Cerebellar nuclear complex (tissue), 1 donor: ENCODE results near the gene PIGK.

ENCODE experiments used
- DNase-seq, 2 experiments: peaks; one replicate each; lab custom pipeline; 2025; lab: John Stamatoyannopoulos, UW

The PIGK gene

GRCh38 chr1:77096496-77097255 is 122.6 kb downstream of the PIGK start:
- DNase-seq, result no peak

DNA sequence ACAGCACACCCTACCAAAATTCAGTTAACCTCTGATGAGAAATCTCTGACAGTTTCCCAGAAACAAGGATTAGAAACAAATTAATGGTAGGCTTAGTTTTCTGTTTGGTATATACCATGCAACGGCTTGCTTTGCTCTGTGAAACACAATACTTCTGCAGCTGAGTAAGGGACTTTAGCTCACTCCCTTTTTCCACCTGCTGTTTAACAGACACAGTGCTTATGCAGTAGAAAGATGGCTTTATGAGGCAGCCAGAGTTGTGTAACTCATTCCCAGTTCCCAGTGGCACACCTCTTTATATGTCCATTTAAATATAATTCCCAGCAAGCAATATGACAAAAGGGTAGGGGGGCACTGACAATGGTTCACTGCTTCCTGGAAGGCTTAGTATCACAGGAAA is 124.0 kb downstream of the PIGK start:
- no peak for DNase-seq

DNA sequence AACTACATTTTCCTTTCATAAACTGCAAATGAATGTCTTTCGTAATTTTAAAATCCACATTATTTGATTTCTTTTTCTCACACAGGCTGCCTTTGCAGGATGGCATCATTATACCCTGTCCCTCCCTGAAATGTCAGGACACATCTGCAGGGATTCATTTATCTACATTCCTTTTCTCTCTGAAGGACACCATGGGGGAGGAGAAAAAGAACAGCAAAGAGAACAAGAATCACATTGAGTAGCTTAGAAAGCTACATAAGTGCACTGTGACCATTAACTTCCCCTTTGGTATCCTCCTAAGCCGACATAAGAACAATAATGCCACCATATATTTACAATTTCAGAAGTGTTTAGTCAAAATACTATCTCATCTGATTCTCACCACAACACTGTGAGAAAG is 129.5 kb downstream of the PIGK start:
- no peak for DNase-seq

DNA sequence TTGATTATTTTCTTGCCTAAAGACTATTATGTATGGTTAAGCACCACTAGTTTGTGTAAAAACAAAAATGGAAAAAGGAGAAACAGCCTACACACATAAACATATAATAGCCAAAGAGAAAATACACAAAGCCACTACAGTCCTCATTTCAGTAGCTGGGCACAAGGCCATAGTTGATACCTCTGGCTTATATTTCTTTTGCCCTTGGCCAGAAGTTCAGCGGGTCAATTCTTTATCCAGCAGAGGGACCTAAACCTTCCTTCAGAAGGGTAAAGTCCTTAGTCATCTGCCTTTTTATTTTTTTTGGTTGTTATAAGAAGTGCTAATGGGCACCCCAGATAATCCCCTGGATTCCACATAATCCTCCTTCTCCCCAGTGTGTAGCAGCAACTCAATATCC is 134.1 kb downstream of the PIGK start:
- DNase-seq, result no peak

DNA sequence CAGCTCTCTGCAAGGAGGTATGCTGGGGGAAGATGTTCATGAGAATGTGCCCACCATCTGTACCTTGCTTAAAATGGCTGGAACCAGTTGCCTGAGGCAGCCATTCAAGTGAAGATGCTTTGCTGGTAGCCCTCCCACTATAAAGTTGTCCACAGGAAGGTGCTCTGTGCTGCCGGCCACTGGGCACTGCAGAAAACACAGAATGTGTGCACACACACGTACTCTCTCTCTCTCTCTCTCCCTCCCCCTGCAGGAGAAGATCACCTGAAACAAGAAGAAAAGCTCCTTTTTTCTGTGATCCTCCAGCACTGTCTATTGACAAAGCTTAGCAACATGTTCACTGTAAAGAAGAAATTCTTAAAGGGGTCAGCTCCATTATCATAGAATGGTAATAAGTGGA is 134.8 kb downstream of the PIGK start:
- DNase-seq, result no peak

DNA sequence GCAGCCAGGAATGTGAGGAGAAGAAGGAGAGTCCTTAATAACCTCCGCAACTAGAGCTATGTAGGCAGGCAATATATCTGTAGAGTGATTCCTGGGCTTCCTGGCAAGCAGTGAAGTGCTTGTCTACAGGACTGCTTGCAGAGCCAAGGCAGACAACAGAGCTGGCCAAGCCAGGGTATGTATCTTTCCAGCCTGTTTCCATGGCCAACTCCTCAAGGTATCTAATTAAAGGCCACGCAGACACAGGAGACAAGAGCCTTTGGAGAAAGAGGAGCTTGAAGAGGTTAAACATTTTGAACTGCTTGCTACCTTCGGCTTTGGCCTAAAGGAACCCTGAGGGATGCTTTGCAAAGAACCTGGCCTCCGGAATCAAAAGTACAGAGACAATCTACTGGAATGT is 137.4 kb downstream of the PIGK start:
- DNase-seq, result no peak

GRCh38 chr1:77076759-77077158 is 142.5 kb downstream of the PIGK start:
- DNase-seq, result no peak

DNA sequence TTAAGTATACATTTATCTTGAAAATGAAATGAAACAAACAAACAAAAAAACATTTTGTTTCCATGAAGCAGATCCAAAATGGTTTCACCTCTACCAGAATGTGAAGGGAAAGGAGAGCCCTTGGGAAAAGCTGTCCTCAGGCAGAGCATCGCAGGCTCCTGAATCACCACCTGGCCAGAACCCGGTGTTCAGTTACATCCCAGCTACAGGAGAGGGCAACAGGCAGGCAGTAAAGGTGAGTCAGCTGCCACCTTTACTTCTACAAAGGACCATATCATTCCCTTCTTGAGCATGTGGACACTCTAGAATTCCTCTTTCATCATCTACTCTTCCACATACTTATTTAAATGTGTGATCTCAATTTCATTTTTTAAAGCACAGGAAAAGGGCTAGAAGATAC is 151.2 kb downstream of the PIGK start:
- DNase-seq, result no peak

GRCh38 chr1:77065693-77066342 is 153.4 kb downstream of the PIGK start:
- no peak for DNase-seq

DNA sequence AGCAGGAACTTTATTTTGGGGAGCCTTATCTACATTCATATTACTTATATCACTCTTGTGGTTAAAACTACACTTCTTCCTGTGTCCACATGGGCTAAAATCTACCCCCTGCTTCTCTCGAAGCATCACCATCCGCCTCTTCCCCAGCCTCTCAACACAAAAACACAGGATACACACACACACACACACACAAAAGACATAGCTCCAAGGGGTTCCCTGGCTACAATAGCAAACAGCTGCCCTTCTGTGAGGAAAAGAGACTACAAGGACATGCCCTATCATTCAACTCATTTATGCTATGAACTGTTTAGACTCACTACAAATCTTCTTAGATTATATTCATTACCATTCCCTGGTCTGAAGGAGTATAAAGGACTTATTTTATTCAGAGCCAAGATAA is 155.0 kb downstream of the PIGK start:
- no peak for DNase-seq

GRCh38 chr1:77063118-77063517 is 156.1 kb downstream of the PIGK start:
- no peak for DNase-seq

DNA sequence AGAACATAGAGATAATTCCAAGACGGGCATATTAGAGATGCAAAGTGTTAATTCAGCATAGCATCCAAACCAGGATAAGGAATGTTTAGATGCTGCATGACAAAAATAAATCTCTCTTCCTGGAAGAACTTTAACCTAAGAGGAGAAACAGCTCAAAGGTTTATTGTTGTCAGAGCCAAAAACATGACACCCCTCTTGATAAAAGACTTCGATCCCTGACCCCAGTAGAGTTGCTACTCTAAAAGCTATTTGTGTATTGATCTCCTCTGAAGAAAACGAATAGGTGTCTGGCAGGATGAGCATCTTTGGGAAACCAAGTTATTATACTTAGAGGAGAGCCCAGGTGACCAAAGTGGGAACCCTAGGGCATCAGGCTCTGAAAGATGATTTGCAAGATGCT is 158.1 kb downstream of the PIGK start:
- no peak for DNase-seq

GRCh38 chr1:77060000-77060399 is 159.2 kb downstream of the PIGK start:
- no peak for DNase-seq

DNA sequence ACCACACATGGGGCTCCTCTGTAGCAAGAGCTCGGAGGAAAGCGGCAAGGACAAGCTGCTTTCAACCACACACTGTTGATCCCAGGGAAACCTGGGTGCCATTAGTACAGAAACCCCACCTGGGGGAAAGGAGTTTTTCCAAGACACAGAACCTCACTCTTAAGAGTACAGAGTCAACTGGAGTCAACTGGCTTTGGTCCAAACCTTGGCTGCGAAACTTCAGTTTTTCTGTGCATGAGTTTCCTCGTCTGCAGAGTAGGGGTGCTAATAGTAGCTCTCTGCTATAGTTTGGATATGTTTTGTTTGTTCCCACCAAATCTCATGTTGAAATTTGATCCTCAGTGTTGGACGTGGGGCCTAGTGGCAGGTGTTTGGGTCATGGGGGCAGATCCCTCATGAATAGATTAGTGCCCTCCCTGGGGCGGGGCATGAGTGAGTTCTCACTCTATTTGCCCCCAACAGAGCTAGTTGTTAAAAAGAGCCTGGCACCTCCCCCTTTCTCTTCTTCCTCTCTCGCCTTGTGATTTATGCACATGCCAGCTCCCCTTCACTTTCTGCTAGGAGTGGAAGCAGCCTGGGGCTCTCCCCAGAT is 161.1 kb downstream of the PIGK start:
- DNase-seq, result no peak

GRCh38 chr1:77056525-77056924 is 162.7 kb downstream of the PIGK start:
- DNase-seq, result no peak

- no peak for DNase-seq
These were observed 167.8 kb downstream of the PIGK start for GRCh38 chr1:77051425-77051824.

GRCh38 chr1:77048615-77049005 is 170.6 kb downstream of the PIGK start:
- DNase-seq, result no peak

DNA sequence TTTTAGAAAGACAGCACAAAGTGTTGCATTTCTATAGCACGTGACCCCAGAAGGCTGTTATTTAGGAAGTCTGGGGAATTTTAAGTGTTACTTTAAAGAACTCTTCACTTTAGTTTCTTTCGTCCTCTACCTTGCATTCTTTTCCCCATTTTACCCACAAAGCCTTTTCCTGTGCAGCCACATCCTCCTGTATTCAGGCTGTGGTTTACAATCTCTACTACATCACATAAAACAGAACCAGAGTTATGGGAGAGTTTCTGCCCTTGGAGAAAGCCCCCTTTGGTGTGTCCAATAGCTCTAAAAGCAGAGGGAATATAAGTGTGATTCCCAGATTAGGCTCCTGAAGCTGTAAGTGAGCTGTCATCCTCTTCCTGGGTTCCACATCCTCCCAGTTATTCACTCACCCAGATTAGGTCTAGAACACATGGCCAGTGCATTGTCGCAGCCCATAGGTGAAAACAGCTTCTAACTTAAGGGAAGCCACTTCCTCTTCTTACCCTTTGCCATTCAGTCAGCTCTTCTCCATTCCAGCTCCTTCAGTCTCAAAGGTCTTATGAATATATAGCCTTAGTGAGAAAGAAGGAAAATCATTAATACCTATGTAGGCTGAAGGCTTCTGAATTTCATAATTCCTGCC is 171.1 kb downstream of the PIGK start:
- no peak for DNase-seq

DNA sequence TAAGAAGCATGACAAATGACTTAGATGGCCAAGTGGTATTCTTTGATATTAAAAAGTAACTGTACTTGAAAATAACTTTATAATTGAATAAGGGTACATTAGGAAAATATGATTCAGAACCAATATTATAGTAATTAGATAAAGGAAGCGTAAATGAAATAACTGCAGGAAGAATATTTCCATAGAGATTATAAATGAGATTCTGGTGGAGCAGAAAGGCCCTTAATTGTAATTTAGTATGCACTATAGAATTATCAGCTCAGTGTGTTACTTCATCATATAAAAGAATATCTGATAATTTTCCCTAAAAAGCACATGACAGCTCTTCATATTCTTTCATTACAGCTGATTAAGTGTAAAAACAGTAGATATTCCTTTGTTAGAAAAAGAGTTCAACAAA is 171.7 kb downstream of the PIGK start:
- DNase-seq, result no peak

DNA sequence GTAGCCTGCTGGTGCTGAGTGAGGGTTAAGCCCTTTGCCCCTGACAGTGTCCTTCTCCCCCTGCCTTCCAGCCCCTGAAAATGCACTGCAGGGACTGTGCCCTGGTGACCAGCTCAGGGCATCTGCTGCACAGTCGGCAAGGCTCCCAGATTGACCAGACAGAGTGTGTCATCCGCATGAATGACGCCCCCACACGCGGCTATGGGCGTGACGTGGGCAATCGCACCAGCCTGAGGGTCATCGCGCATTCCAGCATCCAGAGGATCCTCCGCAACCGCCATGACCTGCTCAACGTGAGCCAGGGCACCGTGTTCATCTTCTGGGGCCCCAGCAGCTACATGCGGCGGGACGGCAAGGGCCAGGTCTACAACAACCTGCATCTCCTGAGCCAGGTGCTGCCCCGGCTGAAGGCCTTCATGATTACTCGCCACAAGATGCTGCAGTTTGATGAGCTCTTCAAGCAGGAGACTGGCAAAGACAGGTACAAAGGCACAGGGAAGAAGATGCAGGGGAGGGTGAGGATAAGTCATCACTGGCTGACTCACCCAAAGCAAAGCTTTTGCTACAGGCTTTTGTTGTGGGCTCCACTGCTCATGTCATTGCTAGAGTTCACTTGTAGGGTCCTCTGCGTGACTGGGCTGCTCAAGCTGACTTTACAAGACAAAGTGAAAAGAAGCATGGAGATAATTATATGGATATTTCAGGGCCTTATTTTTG is 174.9 kb downstream of the PIGK start:
- no peak for DNase-seq

GRCh38 chr1:77040826-77041225 is 178.4 kb downstream of the PIGK start:
- DNase-seq, result no peak

- no peak for DNase-seq
These were observed 179.5 kb downstream of the PIGK start for GRCh38 chr1:77039739-77040138.
